HepG2 (cell line): ENCODE measurements around the gene P3H3. TPM values are rescaled to one million over a fixed set of nuclear protein-coding genes. Genes with fewer than 3 reads are reported as not detected.

Source experiments
- CBX2 ChIP-seq, 2 experiments: fragments of 200-600 bp in 1 of 2; sonication (generic); formaldehyde crosslinking in 1 of 2; IDR thresholded peaks; 2 replicates each; pipeline versions ENCODE4 v1.7.0 to v1.8.1; 2018 to 2022; ENCODE audit warnings: low read depth in 2 of 2, low read length in 1 of 2, mild to moderate bottlenecking in 1 of 2, missing genetic modification reagents in 1 of 2
- HMGA1 ChIP-seq: sonication (generic); formaldehyde crosslinking; conservative IDR thresholded peaks from 2 replicates; pipeline ENCODE4 v1.4.0; 2020; ENCODE audit warnings: missing genetic modification reagents
- HOXA3 ChIP-seq: sonication (generic); formaldehyde crosslinking; IDR thresholded peaks from 2 replicates; pipeline ENCODE4 v1.5.0; 2020; ENCODE audit warnings: missing genetic modification reagents
- KLF6 ChIP-seq: IDR thresholded peaks from 2 replicates; pipeline ENCODE4 v1.8.0; 2016; ENCODE audit warnings: missing biosample characterization, missing genetic modification reagents
- MED1 ChIP-seq: sonication (generic); formaldehyde crosslinking; IDR thresholded peaks from 2 replicates; pipeline ENCODE4 v1.4.0; 2020; ENCODE audit warnings: missing genetic modification reagents
- MLX ChIP-seq: IDR thresholded peaks from 2 replicates; pipeline ENCODE4 v1.6.1; 2016
- MXI1 ChIP-seq: IDR thresholded peaks from 3 replicates; pipeline ENCODE4 v1.6.1; 2012; ENCODE audit warnings: low read depth, low read length, inconsistent platforms, borderline replicate concordance
- STAT5B ChIP-seq: sonication (generic); formaldehyde crosslinking; IDR thresholded peaks from 2 replicates; pipeline ENCODE4 v1.4.0; 2020; ENCODE audit warnings: missing genetic modification reagents
- TEF ChIP-seq: sonication (generic); formaldehyde crosslinking; IDR thresholded peaks from 2 replicates; pipeline ENCODE4 v1.5.0; 2020; ENCODE audit warnings: missing genetic modification reagents
- ZBTB33 ChIP-seq: sonication (generic); formaldehyde crosslinking; IDR thresholded peaks from 2 replicates; pipeline ENCODE4 v1.4.0; 2020; ENCODE audit warnings: missing genetic modification reagents
- ZFP62 ChIP-seq: sonication (generic); formaldehyde crosslinking; IDR thresholded peaks from 2 replicates; pipeline ENCODE4 v1.4.0; 2020; ENCODE audit warnings: missing genetic modification reagents
- ZHX2 ChIP-seq, 2 experiments: sonication (generic) in 1 of 2; formaldehyde crosslinking in 1 of 2; IDR thresholded peaks; 2 replicates each; pipeline versions ENCODE4 v1.6.1 to v1.9.0; 2014 to 2022; ENCODE audit warnings: antibody characterized with exemption in 1 of 2, borderline replicate concordance in 1 of 2, inconsistent platforms in 1 of 2, low read depth in 1 of 2, missing genetic modification reagents in 1 of 2
- ZNF274 ChIP-seq: sonication (generic); formaldehyde crosslinking; IDR thresholded peaks from 2 replicates; pipeline ENCODE4 v1.5.1; 2020; ENCODE audit warnings: mild to moderate bottlenecking, missing genetic modification reagents
- ZNF281 ChIP-seq: sonication (generic); formaldehyde crosslinking; IDR thresholded peaks from 2 replicates; pipeline ENCODE4 v1.4.0; 2020; ENCODE audit warnings: missing genetic modification reagents, borderline replicate concordance
- ZNF619 ChIP-seq: sonication (generic); formaldehyde crosslinking; IDR thresholded peaks from 2 replicates; pipeline ENCODE4 v1.4.0; 2020; ENCODE audit warnings: mild to moderate bottlenecking, missing genetic modification reagents
- polyA plus RNA-seq, 8 experiments: library from polyadenylated mRNA; depleted of rRNA in 3 of 8; stranded (reverse) in 7 of 8; unstranded in 1 of 8; fragments of >200 nt; fragmentation: Illumina TruSeq in 4 of 8; extraction: Trizol in 4 of 8; gene quantifications; 2 replicates each; pipeline versions ENCODE4 v1.2.1 to v1.2.3, GENCODE V29; 2011 to 2016; ENCODE audit warnings: low read depth in 4 of 8, missing spikeins in 1 of 8, mixed read lengths in 1 of 8; ENCODE audit not compliant: insufficient read depth in 1 of 8
- total RNA-seq, 5 experiments: library from RNA; depleted of rRNA; stranded (reverse); fragments of >200 nt; fragmentation: Illumina TruSeq; extraction: Trizol; gene quantifications; 2 replicates each; pipeline ENCODE4 v1.2.3, GENCODE V29; 2016; ENCODE audit warnings: low read depth in 1 of 5

P3H3 gene
- total and polyA plus RNA-seq, 2 of the 13 experiments (the other 11 are each of a cell fraction or from before 2014, with no cell fraction given), result 20.1 to 20.5 TPM

GRCh38 chr12:6778574-6779550, 49.3 kb upstream of the P3H3 start (continued):
- TF ChIP-seq MLX (CRISPR knock-in tag), result peak; percentile 31; the same call in 1 of the 2 replicates
- TF ChIP-seq HOXA3 (CRISPR knock-in tag), result peak; percentile 75; the same call in 1 of the 2 replicates
- peak; percentile 69 for TF ChIP-seq ZNF274 (CRISPR knock-in tag)
- no peak; the same call in none of the 2 replicates for TF ChIP-seq ZBTB33 (CRISPR knock-in tag)
- peak; percentile 98 for TF ChIP-seq ZNF281
- 0 out of 3 replicates have a peak, but pooled peaks have one; percentile 35 for TF ChIP-seq MXI1
- TF ChIP-seq HMGA1, result no peak
- no peak for TF ChIP-seq ZFP62 (CRISPR knock-in tag)
- no peak for TF ChIP-seq KLF6 (CRISPR knock-in tag)
- TF ChIP-seq ZHX2 (IDR thresholded peaks at IDR 0.05; ENCODE audit: low read depth), result no peak
- TF ChIP-seq ZHX2 (CRISPR knock-in tag; IDR thresholded peaks at IDR 0.05; ENCODE audit: borderline replicate concordance), result no peak
- no peak for TF ChIP-seq STAT5B
- TF ChIP-seq CBX2 (IDR thresholded peaks at IDR 0.05; ENCODE audit: low read depth, low read length), result no peak
- no peak for TF ChIP-seq CBX2 (CRISPR knock-in tag; IDR thresholded peaks at IDR 0.05; ENCODE audit: low read depth)
- TF ChIP-seq MED1, result peak; percentile 68
- no peak for TF ChIP-seq TEF (CRISPR knock-in tag)
- TF ChIP-seq ZNF619 (CRISPR knock-in tag), result no peak; the same call in 1 of the 2 replicates
